Measurements from ENCODE around the gene BTF3. TPM values are rescaled to one million over a fixed set of nuclear protein-coding genes. Genes with fewer than 3 reads are reported as not detected.

The BTF3 gene
- total and polyA plus RNA-seq, 2 of the 8 experiments (the other 6 are each of a cell fraction or from before 2014, with no cell fraction given), result 396 to 754 TPM

DNA sequence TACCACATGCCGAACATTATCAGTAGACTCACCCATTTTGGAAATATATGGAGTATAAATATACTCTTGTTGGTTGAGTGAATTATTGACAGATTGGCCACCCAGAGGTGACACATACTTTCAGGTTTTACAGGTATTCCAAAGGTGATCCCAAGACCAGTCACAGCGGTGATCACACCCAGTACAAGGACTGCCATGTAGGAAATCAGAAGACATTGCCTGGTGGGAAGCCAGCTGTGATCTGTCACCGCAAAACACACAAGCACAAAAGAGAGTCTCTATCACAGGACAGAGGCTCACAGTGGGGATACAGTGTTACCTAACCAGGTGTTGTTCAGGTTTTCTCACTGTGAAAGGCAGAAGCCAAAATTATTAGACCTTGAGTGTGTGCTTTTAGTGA is 15.8 kb downstream of the BTF3 start (continued):
- TF ChIP-seq, protein P1, sequence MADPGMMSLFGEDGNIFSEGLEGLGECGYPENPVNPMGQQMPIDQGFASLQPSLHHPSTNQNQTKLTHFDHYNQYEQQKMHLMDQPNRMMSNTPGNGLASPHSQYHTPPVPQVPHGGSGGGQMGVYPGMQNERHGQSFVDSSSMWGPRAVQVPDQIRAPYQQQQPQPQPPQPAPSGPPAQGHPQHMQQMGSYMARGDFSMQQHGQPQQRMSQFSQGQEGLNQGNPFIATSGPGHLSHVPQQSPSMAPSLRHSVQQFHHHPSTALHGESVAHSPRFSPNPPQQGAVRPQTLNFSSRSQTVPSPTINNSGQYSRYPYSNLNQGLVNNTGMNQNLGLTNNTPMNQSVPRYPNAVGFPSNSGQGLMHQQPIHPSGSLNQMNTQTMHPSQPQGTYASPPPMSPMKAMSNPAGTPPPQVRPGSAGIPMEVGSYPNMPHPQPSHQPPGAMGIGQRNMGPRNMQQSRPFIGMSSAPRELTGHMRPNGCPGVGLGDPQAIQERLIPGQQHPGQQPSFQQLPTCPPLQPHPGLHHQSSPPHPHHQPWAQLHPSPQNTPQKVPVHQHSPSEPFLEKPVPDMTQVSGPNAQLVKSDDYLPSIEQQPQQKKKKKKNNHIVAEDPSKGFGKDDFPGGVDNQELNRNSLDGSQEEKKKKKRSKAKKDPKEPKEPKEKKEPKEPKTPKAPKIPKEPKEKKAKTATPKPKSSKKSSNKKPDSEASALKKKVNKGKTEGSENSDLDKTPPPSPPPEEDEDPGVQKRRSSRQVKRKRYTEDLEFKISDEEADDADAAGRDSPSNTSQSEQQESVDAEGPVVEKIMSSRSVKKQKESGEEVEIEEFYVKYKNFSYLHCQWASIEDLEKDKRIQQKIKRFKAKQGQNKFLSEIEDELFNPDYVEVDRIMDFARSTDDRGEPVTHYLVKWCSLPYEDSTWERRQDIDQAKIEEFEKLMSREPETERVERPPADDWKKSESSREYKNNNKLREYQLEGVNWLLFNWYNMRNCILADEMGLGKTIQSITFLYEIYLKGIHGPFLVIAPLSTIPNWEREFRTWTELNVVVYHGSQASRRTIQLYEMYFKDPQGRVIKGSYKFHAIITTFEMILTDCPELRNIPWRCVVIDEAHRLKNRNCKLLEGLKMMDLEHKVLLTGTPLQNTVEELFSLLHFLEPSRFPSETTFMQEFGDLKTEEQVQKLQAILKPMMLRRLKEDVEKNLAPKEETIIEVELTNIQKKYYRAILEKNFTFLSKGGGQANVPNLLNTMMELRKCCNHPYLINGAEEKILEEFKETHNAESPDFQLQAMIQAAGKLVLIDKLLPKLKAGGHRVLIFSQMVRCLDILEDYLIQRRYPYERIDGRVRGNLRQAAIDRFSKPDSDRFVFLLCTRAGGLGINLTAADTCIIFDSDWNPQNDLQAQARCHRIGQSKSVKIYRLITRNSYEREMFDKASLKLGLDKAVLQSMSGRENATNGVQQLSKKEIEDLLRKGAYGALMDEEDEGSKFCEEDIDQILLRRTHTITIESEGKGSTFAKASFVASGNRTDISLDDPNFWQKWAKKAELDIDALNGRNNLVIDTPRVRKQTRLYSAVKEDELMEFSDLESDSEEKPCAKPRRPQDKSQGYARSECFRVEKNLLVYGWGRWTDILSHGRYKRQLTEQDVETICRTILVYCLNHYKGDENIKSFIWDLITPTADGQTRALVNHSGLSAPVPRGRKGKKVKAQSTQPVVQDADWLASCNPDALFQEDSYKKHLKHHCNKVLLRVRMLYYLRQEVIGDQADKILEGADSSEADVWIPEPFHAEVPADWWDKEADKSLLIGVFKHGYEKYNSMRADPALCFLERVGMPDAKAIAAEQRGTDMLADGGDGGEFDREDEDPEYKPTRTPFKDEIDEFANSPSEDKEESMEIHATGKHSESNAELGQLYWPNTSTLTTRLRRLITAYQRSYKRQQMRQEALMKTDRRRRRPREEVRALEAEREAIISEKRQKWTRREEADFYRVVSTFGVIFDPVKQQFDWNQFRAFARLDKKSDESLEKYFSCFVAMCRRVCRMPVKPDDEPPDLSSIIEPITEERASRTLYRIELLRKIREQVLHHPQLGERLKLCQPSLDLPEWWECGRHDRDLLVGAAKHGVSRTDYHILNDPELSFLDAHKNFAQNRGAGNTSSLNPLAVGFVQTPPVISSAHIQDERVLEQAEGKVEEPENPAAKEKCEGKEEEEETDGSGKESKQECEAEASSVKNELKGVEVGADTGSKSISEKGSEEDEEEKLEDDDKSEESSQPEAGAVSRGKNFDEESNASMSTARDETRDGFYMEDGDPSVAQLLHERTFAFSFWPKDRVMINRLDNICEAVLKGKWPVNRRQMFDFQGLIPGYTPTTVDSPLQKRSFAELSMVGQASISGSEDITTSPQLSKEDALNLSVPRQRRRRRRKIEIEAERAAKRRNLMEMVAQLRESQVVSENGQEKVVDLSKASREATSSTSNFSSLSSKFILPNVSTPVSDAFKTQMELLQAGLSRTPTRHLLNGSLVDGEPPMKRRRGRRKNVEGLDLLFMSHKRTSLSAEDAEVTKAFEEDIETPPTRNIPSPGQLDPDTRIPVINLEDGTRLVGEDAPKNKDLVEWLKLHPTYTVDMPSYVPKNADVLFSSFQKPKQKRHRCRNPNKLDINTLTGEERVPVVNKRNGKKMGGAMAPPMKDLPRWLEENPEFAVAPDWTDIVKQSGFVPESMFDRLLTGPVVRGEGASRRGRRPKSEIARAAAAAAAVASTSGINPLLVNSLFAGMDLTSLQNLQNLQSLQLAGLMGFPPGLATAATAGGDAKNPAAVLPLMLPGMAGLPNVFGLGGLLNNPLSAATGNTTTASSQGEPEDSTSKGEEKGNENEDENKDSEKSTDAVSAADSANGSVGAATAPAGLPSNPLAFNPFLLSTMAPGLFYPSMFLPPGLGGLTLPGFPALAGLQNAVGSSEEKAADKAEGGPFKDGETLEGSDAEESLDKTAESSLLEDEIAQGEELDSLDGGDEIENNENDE (IDR thresholded peaks at IDR 0.05; ENCODE audit: insufficient replicate concordance, low read length), result no peak
- TF ChIP-seq CBX5 (IDR thresholded peaks at IDR 0.05; ENCODE audit: low read depth, low read length) (no peak), SIN3A (conservative IDR thresholded peaks at IDR 0.05 in 1 of 2, IDR thresholded peaks at IDR 0.05 in 1 of 2; ENCODE audit: low read depth in 1 of 2, low read length in 2 of 2) (no peak), CBX8 (IDR thresholded peaks at IDR 0.05; ENCODE audit: borderline replicate concordance, low read depth, low read length) (no peak), CREB1 (IDR thresholded peaks at IDR 0.05) (no peak), CTBP2 (IDR thresholded peaks at IDR 0.05; ENCODE audit: borderline replicate concordance, insufficient read depth, insufficient read length, low read length) (no peak)
- TF ChIP-seq, protein P2, sequence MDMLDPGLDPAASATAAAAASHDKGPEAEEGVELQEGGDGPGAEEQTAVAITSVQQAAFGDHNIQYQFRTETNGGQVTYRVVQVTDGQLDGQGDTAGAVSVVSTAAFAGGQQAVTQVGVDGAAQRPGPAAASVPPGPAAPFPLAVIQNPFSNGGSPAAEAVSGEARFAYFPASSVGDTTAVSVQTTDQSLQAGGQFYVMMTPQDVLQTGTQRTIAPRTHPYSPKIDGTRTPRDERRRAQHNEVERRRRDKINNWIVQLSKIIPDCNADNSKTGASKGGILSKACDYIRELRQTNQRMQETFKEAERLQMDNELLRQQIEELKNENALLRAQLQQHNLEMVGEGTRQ (IDR thresholded peaks at IDR 0.05; ENCODE audit: low read length), result no peak
